Omental fat pad (tissue), 4 donors: ENCODE results near the gene TMEM212. TPM values are rescaled to one million over a fixed set of nuclear protein-coding genes. Genes with fewer than 3 reads are reported as not detected.
"Not testable (repeated sequence)": the region's sequence is repeated elsewhere in the genome, so short reads cannot be mapped to it uniquely, and the experiment has no call there.

Source experiments
- ATAC-seq: fragments of 150-250 bp; one replicate; pipeline ENCODE4 v1.9.1; 2016; ENCODE audit warnings: mild to moderate bottlenecking, moderate library complexity; ENCODE audit not compliant: low FRiP score
- DNase-seq: peaks from one replicate; pipeline ENCODE4 v3.0.0-alpha.2; 2019; ENCODE audit warnings: low spot score
- CTCF ChIP-seq, 3 donors: fragments of 450-650 bp; IDR thresholded peaks; one replicate each; pipeline ENCODE4 v1.5.1; 2016 to 2017; ENCODE audit warnings: antibody characterized with exemption in 3 of 3, mild to moderate bottlenecking in 3 of 3, moderate library complexity in 2 of 3
- total RNA-seq, 4 donors: library from RNA; depleted of rRNA; stranded (reverse); fragments of >200 nt; gene quantifications; one replicate each; pipeline ENCODE4 v1.1.0, GENCODE V29; 2016

The TMEM212 gene
- total RNA-seq, 4 donors from 2014 or later = not detected

- TF ChIP-seq CTCF (IDR thresholded peaks at IDR 0.05) = no peak
- DNase-seq (no peak), ATAC-seq (no peak)
These were observed 30.3 kb upstream of the TMEM212 start for GRCh38 chr3:171812811-171813210.

- DNase-seq (no peak), ATAC-seq (no peak)
- TF ChIP-seq CTCF (IDR thresholded peaks at IDR 0.05) = no peak
These were observed 29.8 kb upstream of the TMEM212 start for GRCh38 chr3:171813278-171813896.

DNA sequence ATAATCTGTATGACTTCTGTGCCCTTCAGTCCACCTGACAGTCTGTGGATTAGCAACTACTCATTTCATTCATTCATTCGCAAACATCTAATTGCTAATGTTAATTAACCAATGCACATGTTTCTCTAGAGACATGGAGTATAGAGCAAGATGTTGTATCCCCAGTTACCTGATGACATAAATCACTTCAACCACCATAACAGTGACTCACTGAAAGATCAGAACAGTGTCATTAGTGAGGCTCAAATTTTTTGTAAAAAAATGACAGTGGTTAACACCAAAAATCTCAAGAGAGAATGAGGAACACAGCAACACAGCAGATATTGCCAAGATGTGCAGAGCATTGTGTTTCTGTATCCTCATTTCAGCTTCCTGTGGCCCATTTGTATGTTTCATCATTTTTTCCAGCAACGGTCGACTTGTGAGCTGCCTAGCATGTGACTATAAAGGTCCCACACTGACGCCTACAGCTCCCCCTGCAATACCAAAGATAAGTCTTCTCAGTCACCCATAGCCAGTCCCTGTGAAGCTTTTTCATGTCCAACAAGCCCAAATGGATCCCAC lies 29.2 kb upstream of the TMEM212 start:
- no peak for TF ChIP-seq CTCF (IDR thresholded peaks at IDR 0.05)
- DNase-seq = no peak
- no peak for ATAC-seq

- DNase-seq, ATAC-seq: not testable (repeated sequence)
These were observed 28.5 kb upstream of the TMEM212 start for GRCh38 chr3:171814662-171815061.

- no peak for DNase-seq
- TF ChIP-seq CTCF (IDR thresholded peaks at IDR 0.05) = no peak
- peak; percentile 33 for ATAC-seq
These were observed 27.1 kb upstream of the TMEM212 start for GRCh38 chr3:171815973-171816595.

DNA sequence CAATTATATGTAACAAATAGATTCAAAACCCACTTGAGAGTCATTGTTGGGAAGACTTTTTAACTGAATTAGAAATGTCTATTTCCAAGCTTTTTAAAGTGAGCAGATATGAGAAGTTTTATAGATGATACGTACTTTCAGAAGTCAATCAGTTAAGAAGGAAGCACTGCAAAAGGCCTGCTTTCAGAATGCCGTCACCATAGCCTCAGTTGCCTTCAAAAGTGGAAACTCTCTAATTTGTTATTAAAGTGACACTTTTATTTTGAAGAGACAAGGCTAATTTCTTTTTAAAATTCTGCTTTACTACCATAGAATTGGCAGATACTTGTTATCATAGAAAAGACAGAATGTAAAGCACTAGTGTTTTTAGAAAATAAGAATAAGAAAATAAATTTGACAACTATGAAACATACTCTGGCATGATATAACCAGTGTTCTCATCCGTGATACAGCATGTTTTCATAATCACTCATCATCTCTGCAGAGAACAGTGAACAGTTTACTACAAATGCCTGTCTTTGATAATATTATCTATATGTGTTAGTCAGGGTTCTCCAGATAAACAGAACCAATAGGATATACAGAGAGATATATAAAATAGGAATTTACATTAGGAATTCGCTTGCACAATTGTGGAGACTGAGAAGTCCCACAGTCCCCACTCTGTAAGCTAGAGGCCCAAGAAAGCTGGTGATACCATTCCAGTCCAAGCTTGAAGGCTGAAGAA lies 25.9 kb upstream of the TMEM212 start:
- no peak for DNase-seq
- no peak for TF ChIP-seq CTCF (IDR thresholded peaks at IDR 0.05)
- no peak for ATAC-seq

DNA sequence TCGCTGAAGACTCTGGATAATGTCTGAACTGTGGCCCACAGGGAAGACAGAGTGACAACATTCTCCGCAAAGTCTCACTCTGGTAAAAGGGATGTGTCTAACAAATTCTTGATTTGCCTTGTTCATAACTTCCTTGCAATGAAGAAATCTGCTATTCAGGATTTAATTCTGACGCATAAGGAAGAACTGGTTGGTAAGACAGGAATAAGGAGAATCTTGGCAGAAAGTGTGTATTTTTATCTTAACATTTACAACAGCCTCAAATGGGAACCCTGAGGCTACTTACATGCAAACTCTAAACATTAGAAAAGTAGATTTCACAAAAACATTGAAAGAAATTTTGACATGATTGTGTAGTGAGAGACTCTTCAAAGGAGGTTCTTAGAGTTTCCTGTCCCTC lies 22.1 kb upstream of the TMEM212 start:
- DNase-seq = no peak
- peak; percentile 58 for ATAC-seq
- TF ChIP-seq CTCF (IDR thresholded peaks at IDR 0.05) = no peak
